SK-N-SH (cell line): ENCODE results near the gene CASP8. TPM values are rescaled to one million over a fixed set of nuclear protein-coding genes. Genes with fewer than 3 reads are reported as not detected.
A peak's percentile ranks its signal among the peaks of the same experiment; 100 is the strongest.

ENCODE experiments used
- CTCF ChIA-PET: fragments of 300-600, 350-600 bp; formaldehyde crosslinking; extraction: SDS; loops from one replicate; lab custom pipeline; 2021; lab: Yijun Ruan, JAX
- POLR2A ChIA-PET: fragments of 350-600 bp; sonication (Branson Sonifier 250); formaldehyde crosslinking; extraction: SDS; loops from one replicate; lab custom pipeline; 2020; ENCODE audit warnings: antibody characterized with exemption, inconsistent platforms; lab: Yijun Ruan, JAX
- DNase-seq: peaks from one replicate; pipeline ENCODE4 v3.0.0; 2012
- H2AFZ ChIP-seq: fragments of 200-600 bp; sonication (generic); 2 replicates; pipeline ENCODE4 v1.8.1; 2016; ENCODE audit warnings: antibody characterized with exemption, mild to moderate bottlenecking, low read depth
- H3F3A ChIP-seq: fragments of 200-600 bp; sonication (generic); replicated peaks from 2 replicates; pipeline ENCODE3; 2016; ENCODE audit warnings: antibody characterized with exemption, mild to moderate bottlenecking; ENCODE audit not compliant: insufficient read depth
- H3K27ac ChIP-seq, 2 experiments: fragments of 200-500 bp in 1 of 2; fragments of 200-600 bp in 1 of 2; sonication (Bioruptor generic) in 1 of 2; sonication (generic), shearing (Covaris generic) in 1 of 2; 2 replicates each; pipeline versions ENCODE4 v1.5.1 to v1.6.1; 2014 to 2016; ENCODE audit warnings: low read depth in 2 of 2, inconsistent platforms in 1 of 2, low read length in 1 of 2, mild to moderate bottlenecking in 1 of 2, mixed read lengths in 1 of 2
- H3K27me3 ChIP-seq: fragments of 200-600 bp; sonication (generic), shearing (Covaris generic); 2 replicates; pipeline ENCODE4 v1.6.1; 2016; ENCODE audit warnings: mixed run types; ENCODE audit not compliant: insufficient read depth
- H3K36me3 ChIP-seq, 2 experiments: fragments of 200-500 bp in 1 of 2; fragments of 200-600 bp in 1 of 2; sonication (Bioruptor generic) in 1 of 2; sonication (generic) in 1 of 2; replicated peaks in 1 of 2; 2 replicates each; pipeline versions ENCODE3 to v1.5.1; 2014 to 2016; ENCODE audit warnings: low read length in 1 of 2, mild to moderate bottlenecking in 1 of 2; ENCODE audit not compliant: insufficient read depth in 2 of 2, control insufficient read depth in 1 of 2
- H3K4me1 ChIP-seq, 2 experiments: fragments of 200-500 bp in 1 of 2; fragments of 200-600 bp in 1 of 2; sonication (Bioruptor generic) in 1 of 2; sonication (generic), shearing (Covaris generic) in 1 of 2; 2 replicates each; pipeline versions ENCODE4 v1.5.1 to v1.6.1; 2014 to 2016; ENCODE audit warnings: low read depth in 1 of 2, low read length in 1 of 2, mixed run types in 1 of 2; ENCODE audit not compliant: insufficient read depth in 2 of 2, control insufficient read depth in 1 of 2
- H3K4me2 ChIP-seq: fragments of 200-600 bp; sonication (generic), shearing (Covaris generic); 2 replicates; pipeline ENCODE4 v1.6.1; 2017; ENCODE audit warnings: mixed run types
- H3K4me3 ChIP-seq, 2 experiments: fragments of 200-500 bp in 1 of 2; fragments of 200-600 bp in 1 of 2; sonication (Bioruptor generic) in 1 of 2; sonication (generic), shearing (Covaris generic) in 1 of 2; 2 replicates each; pipeline versions ENCODE4 v1.5.1 to v1.8.1; 2014 to 2016; ENCODE audit warnings: low read depth in 2 of 2, inconsistent platforms in 1 of 2, low read length in 1 of 2, mild to moderate bottlenecking in 1 of 2, mixed read lengths in 1 of 2, moderate library complexity in 1 of 2
- H3K79me2 ChIP-seq: fragments of 200-600 bp; sonication (generic); 2 replicates; pipeline ENCODE4 v1.8.1; 2017; ENCODE audit warnings: mild to moderate bottlenecking; ENCODE audit not compliant: insufficient read depth
- H3K9ac ChIP-seq: fragments of 200-600 bp; sonication (generic); 2 replicates; pipeline ENCODE4 v1.6.1; 2017; ENCODE audit warnings: mixed run types
- H3K9me2 ChIP-seq: fragments of 200-600 bp; sonication (generic); 2 replicates; pipeline ENCODE4 v1.6.1; 2017; ENCODE audit warnings: mixed run types
- H3K9me3 ChIP-seq: fragments of 200-600 bp; sonication (generic); 2 replicates; pipeline ENCODE4 v1.6.1; 2017; ENCODE audit warnings: mixed run types, mild to moderate bottlenecking, moderate library complexity
- H4K20me1 ChIP-seq: fragments of 200-600 bp; sonication (generic); 2 replicates; pipeline ENCODE4 v1.6.1; 2017; ENCODE audit warnings: mild to moderate bottlenecking, mixed run types; ENCODE audit not compliant: insufficient read depth
- EP300 ChIP-seq, 2 experiments: IDR thresholded peaks; 2 replicates each; pipeline versions ENCODE4 v1.4.0 to v1.6.1; 2012; ENCODE audit warnings: borderline replicate concordance in 1 of 2, low read depth in 1 of 2, low read length in 1 of 2
- EZH2phosphoT487 ChIP-seq: fragments of 200-600 bp; sonication (generic); IDR thresholded peaks from 2 replicates; pipeline ENCODE4 v1.6.1; 2017; ENCODE audit warnings: low read depth, mixed run types, mild to moderate bottlenecking, antibody characterized with exemption, moderate library complexity, borderline replicate concordance
- FOXJ3 ChIP-seq: sonication (generic); formaldehyde crosslinking; IDR thresholded peaks from 2 replicates; pipeline ENCODE4 v1.5.1; 2020; ENCODE audit warnings: mild to moderate bottlenecking, missing genetic modification reagents
- GABPA ChIP-seq: IDR thresholded peaks from 2 replicates; pipeline ENCODE4 v1.4.0; 2012; ENCODE audit warnings: low read depth, mild to moderate bottlenecking
- MAX ChIP-seq: IDR thresholded peaks from 2 replicates; pipeline ENCODE4 v1.4.0; 2012; ENCODE audit warnings: low read depth
- NFIC ChIP-seq: IDR thresholded peaks from 2 replicates; pipeline ENCODE4 v1.4.0; 2012; ENCODE audit warnings: borderline replicate concordance
- NRF1 ChIP-seq: IDR thresholded peaks from 2 replicates; pipeline ENCODE4 v1.6.1; 2012; ENCODE audit warnings: low read depth, mild to moderate bottlenecking, low read length
- PBX3 ChIP-seq: IDR thresholded peaks from 2 replicates; pipeline ENCODE4; 2012
- POLR2AphosphoS5 ChIP-seq: IDR thresholded peaks from 2 replicates; pipeline ENCODE4 v1.6.1; 2012; ENCODE audit warnings: low read depth, low read length
- RAD21 ChIP-seq: IDR thresholded peaks from 2 replicates; pipeline ENCODE4 v1.6.1; 2012; ENCODE audit warnings: mild to moderate bottlenecking, low read length
- REST ChIP-seq: IDR thresholded peaks from 2 replicates; pipeline ENCODE4 v1.6.1; 2012; ENCODE audit warnings: mild to moderate bottlenecking, low read depth, low read length, moderate library complexity
- RFX5 ChIP-seq: IDR thresholded peaks from 2 replicates; pipeline ENCODE4 v1.6.1; 2012; ENCODE audit warnings: mild to moderate bottlenecking, improper control_type of control experiment, low read length
- RXRA ChIP-seq: IDR thresholded peaks from 2 replicates; pipeline ENCODE4 v1.4.0; 2012; ENCODE audit warnings: low read depth, mild to moderate bottlenecking, borderline replicate concordance
- SMC3 ChIP-seq: IDR thresholded peaks from 2 replicates; pipeline ENCODE4 v1.6.1; 2012; ENCODE audit warnings: low read depth, low read length, improper control_type of control experiment
- TEAD4 ChIP-seq: IDR thresholded peaks from 2 replicates; pipeline ENCODE4 v1.4.0; 2012; ENCODE audit warnings: mild to moderate bottlenecking, borderline replicate concordance; ENCODE audit not compliant: insufficient read depth
- YY1 ChIP-seq: IDR thresholded peaks from 2 replicates; pipeline ENCODE4 v1.4.0; 2012; ENCODE audit warnings: low read depth, mild to moderate bottlenecking
- ZBTB33 ChIP-seq: IDR thresholded peaks from 2 replicates; pipeline ENCODE4 v1.4.0; 2012; ENCODE audit warnings: low read depth, borderline replicate concordance
- WGBS: methylation state at CpG from one replicate; pipeline ENCODE4 v1.1.6; 2017; ENCODE audit warnings: low lambda C conversion rate; 5-methylcytosine and 5-hydroxymethylcytosine counted together
- polyA plus RNA-seq, 3 experiments: library from polyadenylated mRNA; depleted of rRNA; stranded (reverse); fragments of >200 nt; gene quantifications; 2 replicates each; pipeline ENCODE4 v1.2.3, GENCODE V29; 2012

Gene CASP8
- polyA plus RNA-seq, 1 of the 3 experiments (the other 2 are of a cell fraction) = 13.1 TPM

- ChIA-PET CTCF (interaction anchor here (0.6 kb wide), 2 partner anchors 447 to 740 kb away, joined by 3 read pairs; no protein-coding TSS in a partner anchor), POLR2A (no interaction called here)
- WGBS = 86% methylated on average over 2 of the region's 2 CpGs
- no peaks in the 10 kb centered on the region for H3K9me3 ChIP-seq
- H4K20me1 ChIP-seq = no peaks in the 10 kb centered on the region
- H3K27me3 ChIP-seq = no peaks in the 10 kb centered on the region
- no peaks in the 10 kb centered on the region for H3K9me2 ChIP-seq
- H2AFZ ChIP-seq = no peak overlapping the region; the same call in 1 of the 2 replicates
- peaks cover 0 to 15% of the 10 kb centered on the region in 2 experiments; a peak in 2 of 4 replicates for H3K4me1 ChIP-seq
- no peak overlapping the region for H3K27ac ChIP-seq
- no peak overlapping the region for H3K4me3 ChIP-seq
- peaks cover 17% of the 10 kb centered on the region for H3F3A ChIP-seq
- H3K36me3 ChIP-seq = peaks cover 0 to 5% of the 10 kb centered on the region in 2 experiments
- H3K79me2 ChIP-seq = peaks cover 42% of the 10 kb centered on the region
- no peak overlapping the region for H3K9ac ChIP-seq
- TF ChIP-seq RFX5 (no peak), POLR2AphosphoS5 (no peak), REST (no peak), EZH2phosphoT487 (no peak), ZBTB33 (no peak), NRF1 (no peak), SMC3 (no peak)
- H3K4me2 ChIP-seq = peak overlapping the region; percentile 18; the same call in 1 of the 2 replicates
- no peak for DNase-seq
These were observed 1.6 kb downstream of the CASP8 start for GRCh38 chr2:201261906-201262305.

- Histone ChIP-seq H3K4me2 (no peak overlapping the region), H3K79me2 (peaks cover 42% of the 10 kb centered on the region), H4K20me1 (no peaks in the 10 kb centered on the region), H3K27ac (no peak overlapping the region), H2AFZ (no peak overlapping the region), H3K4me3 (no peak overlapping the region), H3K9ac (no peak overlapping the region), H3K36me3 (peaks cover 0 to 5% of the 10 kb centered on the region in 2 experiments), H3F3A (peaks cover 12% of the 10 kb centered on the region), H3K9me2 (no peaks in the 10 kb centered on the region), H3K4me1 (peaks cover 0 to 15% of the 10 kb centered on the region in 2 experiments; a peak in 2 of 4 replicates), H3K27me3 (no peaks in the 10 kb centered on the region), H3K9me3 (no peaks in the 10 kb centered on the region)
- 90% methylated on average over 6 of the region's 6 CpGs for WGBS
- CTCF ChIA-PET = no interaction called here
- DNase-seq = no peak
- POLR2A ChIA-PET = no interaction called here
- TF ChIP-seq RXRA (no peak), EZH2phosphoT487 (no peak), RAD21 (no peak), EP300 (IDR thresholded peaks at IDR 0.05; ENCODE audit: borderline replicate concordance in 1 of 2, low read depth in 1 of 2, low read length in 1 of 2) (no peak), TEAD4 (no peak), REST (no peak), GABPA (no peak), YY1 (no peak), MAX (no peak), RFX5 (no peak), NFIC (no peak), FOXJ3 (no peak), PBX3 (no peak)
These were observed 2.4 kb downstream of the CASP8 start for GRCh38 chr2:201262718-201263117.
